ENCODE measurements around the gene MYL12B.

MYL12B gene

GRCh38 chr18:3236470-3236869, 25.5 kb upstream of the MYL12B start:
- FAIRE-seq: no peak

GRCh38 chr18:3238742-3239141, 23.2 kb upstream of the MYL12B start:
- no peak for FAIRE-seq

- no peak for FAIRE-seq
Measured at GRCh38 chr18:3245185-3245564, 16.8 kb upstream of the MYL12B start.

GRCh38 chr18:3245853-3246634, 15.9 kb upstream of the MYL12B start:
- no peak for FAIRE-seq

- FAIRE-seq: no peak
Measured at GRCh38 chr18:3246635-3247239, 15.2 kb upstream of the MYL12B start.

- peak; percentile 96 for FAIRE-seq
Measured at GRCh38 chr18:3247240-3248061, 14.5 kb upstream of the MYL12B start, which contains the start of gene MYL12A. MYL12A (plus strand) TSS chr18:3247801; CDS start chr18:3253248, 5,447 bp downstream.

- FAIRE-seq: no peak
Measured at GRCh38 chr18:3248062-3248657, 13.8 kb upstream of the MYL12B start.

- FAIRE-seq: no peak
Measured at GRCh38 chr18:3248658-3249359, 13.1 kb upstream of the MYL12B start.

- FAIRE-seq: no peak
Measured at GRCh38 chr18:3250237-3251107, 11.5 kb upstream of the MYL12B start.

- no peak for FAIRE-seq
Measured at GRCh38 chr18:3251249-3251962, 10.5 kb upstream of the MYL12B start.

DNA sequence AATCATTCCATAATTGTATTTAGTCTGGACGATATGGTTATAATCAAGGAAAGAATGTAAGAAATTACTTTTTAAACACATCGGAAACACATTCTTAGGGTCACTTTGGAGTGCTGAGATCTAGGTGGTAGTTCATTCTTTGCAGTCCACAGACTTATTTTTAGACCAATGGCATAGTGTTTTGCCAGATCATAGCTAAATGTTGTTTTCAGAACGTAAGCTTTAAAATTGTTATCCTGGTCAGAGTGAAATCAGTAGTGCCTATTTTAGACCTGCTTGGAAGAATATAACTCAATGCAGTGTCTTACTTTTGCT, 10.0 kb upstream of the MYL12B start:
- FAIRE-seq: no peak

- FAIRE-seq: no peak
Measured at GRCh38 chr18:3252843-3253242, 9.1 kb upstream of the MYL12B start.

GRCh38 chr18:3254725-3255124, 7.2 kb upstream of the MYL12B start:
- no peak for FAIRE-seq

DNA sequence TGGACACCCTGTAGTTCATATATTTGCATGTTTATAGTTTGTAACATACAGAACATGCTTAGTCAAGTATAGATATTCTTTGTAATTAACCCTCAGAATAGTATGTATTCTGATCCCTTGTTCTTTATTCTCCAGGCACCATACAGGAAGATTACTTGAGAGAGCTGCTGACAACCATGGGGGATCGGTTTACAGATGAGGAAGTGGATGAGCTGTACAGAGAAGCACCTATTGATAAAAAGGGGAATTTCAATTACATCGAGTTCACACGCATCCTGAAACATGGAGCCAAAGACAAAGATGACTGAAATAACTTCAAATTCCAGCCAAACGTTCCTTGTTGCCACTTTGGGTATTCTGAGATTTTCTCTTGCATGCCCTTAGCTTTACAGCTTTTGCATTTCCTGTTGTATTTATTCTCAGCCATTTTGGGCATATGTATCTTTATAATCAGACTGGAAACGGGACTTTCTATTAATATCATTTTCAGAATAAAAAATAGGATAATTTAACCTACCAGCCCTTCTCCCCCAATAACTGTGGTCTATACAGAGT, 6.2 kb upstream of the MYL12B start:
- FAIRE-seq: no peak

GRCh38 chr18:3256693-3257626, 5.0 kb upstream of the MYL12B start:
- FAIRE-seq: no peak

DNA sequence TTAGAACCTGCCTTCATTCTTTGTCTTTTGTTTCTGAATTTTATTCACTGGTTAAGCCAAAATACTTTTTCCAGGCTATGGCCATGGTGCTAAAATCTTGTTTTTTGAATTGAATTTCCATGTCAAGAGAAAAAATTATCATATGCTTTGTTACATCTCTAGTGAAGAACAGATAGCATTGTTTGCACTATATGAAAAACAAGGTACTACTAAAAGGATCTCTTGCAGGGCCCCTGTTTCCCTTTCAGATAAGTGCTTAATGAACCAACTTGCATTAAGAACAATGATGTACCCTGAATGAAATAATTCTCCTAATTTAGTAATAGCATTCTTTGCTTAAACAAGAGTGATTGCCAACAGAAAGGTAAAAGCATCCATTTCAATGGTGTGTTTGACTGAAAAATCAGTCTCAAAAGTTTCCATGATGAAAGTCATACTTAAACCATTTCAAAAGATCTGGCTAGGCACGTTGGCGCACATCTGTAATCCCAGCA, 4.3 kb upstream of the MYL12B start:
- FAIRE-seq: no peak

- FAIRE-seq: no peak
Measured at GRCh38 chr18:3260995-3261372, 949 bp upstream of the MYL12B start.

DNA sequence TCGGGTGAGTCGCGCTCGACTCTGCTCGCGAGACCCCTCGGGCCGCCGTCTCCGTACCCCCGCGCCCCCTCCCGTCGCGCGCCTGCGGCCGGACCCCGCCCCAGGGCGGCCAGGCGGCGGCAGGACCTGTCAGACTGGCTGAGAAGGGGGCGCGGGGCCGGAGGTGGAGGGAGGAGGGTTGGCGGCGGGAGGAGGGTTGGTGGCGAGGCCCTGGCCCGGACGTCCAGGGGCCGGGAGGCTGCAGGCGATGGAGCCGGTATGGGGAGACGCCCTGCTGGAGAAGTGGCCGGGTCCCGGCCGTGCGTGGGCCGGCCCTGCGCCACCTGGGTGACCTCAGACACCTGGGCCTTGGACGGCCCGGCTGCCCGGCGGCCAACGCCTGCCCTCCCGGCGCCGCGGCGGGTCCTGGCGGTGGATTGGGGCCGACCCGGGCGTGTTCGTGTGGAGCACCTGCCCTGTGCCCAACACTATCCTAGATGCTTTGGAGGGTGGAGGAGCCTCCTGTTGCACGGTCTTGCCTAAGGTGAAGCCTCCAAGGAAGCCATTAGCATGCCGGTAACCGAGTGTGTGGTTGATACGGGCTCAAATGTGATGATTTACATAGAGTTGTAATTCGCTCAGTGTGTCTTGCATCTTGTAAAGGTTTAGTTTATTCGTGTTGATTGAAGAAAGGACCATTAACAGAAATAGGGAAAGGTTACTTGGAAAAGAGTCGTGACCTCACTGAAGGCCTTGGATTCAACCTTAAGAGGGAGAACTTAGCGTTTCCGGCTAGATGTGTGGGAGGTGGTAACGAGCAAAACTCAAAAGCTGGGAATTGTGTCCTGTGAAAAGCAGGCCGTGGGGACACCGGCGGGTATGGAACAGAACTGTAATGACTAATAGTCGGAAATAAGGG, 550 bp downstream of the MYL12B start:
- no peak for FAIRE-seq

Measured in A204.1 (cell line).